Astrocyte (in vitro differentiated cells and primary cell): Measurements from ENCODE around the gene OTUD7B. TPM values are rescaled to one million over a fixed set of nuclear protein-coding genes. Genes with fewer than 3 reads are reported as not detected.

Source experiments
- DNase-seq: peaks from one replicate; pipeline ENCODE4 v3.0.0-alpha.2; 2010; ENCODE audit warnings: low read depth
- FAIRE-seq: peaks from 2 replicates; lab custom pipeline; 2011; peaks lifted over from hg19 to GRCh38; lab: Jason Lieb, UNC
- H2AFZ ChIP-seq: 2 replicates; pipeline ENCODE4 v1.6.0; 2012; ENCODE audit warnings: low read depth, low read length, inconsistent platforms
- H3K27ac ChIP-seq: 2 replicates; pipeline ENCODE4 v1.5.1; 2011; ENCODE audit warnings: low read depth, low read length, inconsistent platforms
- H3K27me3 ChIP-seq: 2 replicates; pipeline ENCODE4 v1.6.0; 2011; ENCODE audit warnings: low read length, inconsistent platforms; ENCODE audit not compliant: insufficient read depth
- H3K36me3 ChIP-seq: 2 replicates; pipeline ENCODE4 v1.5.1; 2011; ENCODE audit warnings: low read length, inconsistent platforms; ENCODE audit not compliant: insufficient read depth
- H3K4me1 ChIP-seq: 2 replicates; pipeline ENCODE4 v1.5.1; 2011; ENCODE audit warnings: low read length, inconsistent platforms; ENCODE audit not compliant: insufficient read depth
- H3K4me2 ChIP-seq: 2 replicates; pipeline ENCODE4 v1.6.0; 2012; ENCODE audit warnings: low read length, inconsistent platforms
- H3K4me3 ChIP-seq: 2 replicates; pipeline ENCODE4 v1.5.1; 2011; ENCODE audit warnings: low read depth, mild to moderate bottlenecking, low read length, inconsistent platforms; ENCODE audit not compliant: insufficient read depth
- H3K79me2 ChIP-seq: 2 replicates; pipeline ENCODE4 v1.6.0; 2012; ENCODE audit warnings: mild to moderate bottlenecking, low read length, inconsistent platforms; ENCODE audit not compliant: insufficient read depth
- H3K9ac ChIP-seq: 2 replicates; pipeline ENCODE4 v1.6.0; 2012; ENCODE audit warnings: mild to moderate bottlenecking, low read length, inconsistent platforms
- H3K9me3 ChIP-seq: 2 replicates; pipeline ENCODE4 v1.5.1; 2012; ENCODE audit warnings: low read depth, mild to moderate bottlenecking, low read length, inconsistent platforms; ENCODE audit not compliant: insufficient read depth
- H4K20me1 ChIP-seq: 2 replicates; pipeline ENCODE4 v1.6.0; 2012; ENCODE audit warnings: low read length, inconsistent platforms; ENCODE audit not compliant: insufficient read depth
- H3K27ac Mint-ChIP-seq: one replicate; pipeline ENCODE4 v1.8.0; 2021; ENCODE audit warnings: mild to moderate bottlenecking, mixed read lengths; ENCODE audit not compliant: unreplicated experiment
- H3K27me3 Mint-ChIP-seq: one replicate; pipeline ENCODE4 v1.8.0; 2021; ENCODE audit warnings: low read depth, mixed read lengths; ENCODE audit not compliant: unreplicated experiment
- H3K36me3 Mint-ChIP-seq: one replicate; pipeline ENCODE4 v1.8.0; 2021; ENCODE audit warnings: low read depth, mixed read lengths; ENCODE audit not compliant: unreplicated experiment
- H3K4me1 Mint-ChIP-seq: one replicate; pipeline ENCODE4 v1.8.0; 2021; ENCODE audit warnings: low read depth, mixed read lengths; ENCODE audit not compliant: unreplicated experiment
- H3K4me3 Mint-ChIP-seq: one replicate; pipeline ENCODE4 v1.8.0; 2021; ENCODE audit warnings: mild to moderate bottlenecking, moderate library complexity, mixed read lengths; ENCODE audit not compliant: unreplicated experiment
- H3K9me3 Mint-ChIP-seq: one replicate; pipeline ENCODE4 v1.8.0; 2021; ENCODE audit warnings: mild to moderate bottlenecking, mixed read lengths; ENCODE audit not compliant: unreplicated experiment
- EZH2 ChIP-seq: IDR thresholded peaks from 2 replicates; pipeline ENCODE4 v1.6.1; 2012; ENCODE audit warnings: mild to moderate bottlenecking, low read length, inconsistent platforms; ENCODE audit not compliant: insufficient read depth
- total RNA-seq: library from RNA; stranded (reverse); gene quantifications from 2 replicates; pipeline ENCODE4 v1.2.1, GENCODE V29; 2021
- TF ChIP-seq, protein P1 (sequence below): IDR thresholded peaks from 2 replicates; pipeline ENCODE4 v1.5.1; 2011; ENCODE audit warnings: low read depth, mild to moderate bottlenecking, inconsistent platforms, low read length, moderate library complexity; ENCODE audit not compliant: insufficient read depth

OTUD7B gene
- total RNA-seq, 1 donor from 2014 or later, result 33.1 TPM

DNA sequence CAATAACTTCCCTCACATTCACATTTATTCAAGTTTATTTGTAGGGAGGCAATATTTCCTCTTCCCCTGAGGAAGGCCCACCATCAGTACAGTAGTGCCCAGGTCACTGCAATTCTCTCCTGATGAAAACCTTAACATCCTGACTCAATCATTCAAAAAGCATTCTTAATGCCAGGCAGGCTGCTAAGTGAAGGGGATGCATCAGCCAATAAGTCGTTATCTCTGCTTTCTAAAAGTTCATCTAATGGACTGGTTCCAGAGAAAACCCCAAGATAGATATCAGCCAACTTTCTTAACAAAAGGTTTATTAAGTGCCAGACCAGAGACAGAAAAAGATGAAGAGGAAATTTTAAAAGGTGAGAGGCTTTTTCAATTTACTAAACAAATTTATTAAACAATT is 17.3 kb downstream of the OTUD7B start:
- Mint-ChIP-seq H3K36me3 (peaks cover 3% of the 10 kb centered on the region), H3K27ac (no peak overlapping the region)
- no peak for FAIRE-seq

DNA sequence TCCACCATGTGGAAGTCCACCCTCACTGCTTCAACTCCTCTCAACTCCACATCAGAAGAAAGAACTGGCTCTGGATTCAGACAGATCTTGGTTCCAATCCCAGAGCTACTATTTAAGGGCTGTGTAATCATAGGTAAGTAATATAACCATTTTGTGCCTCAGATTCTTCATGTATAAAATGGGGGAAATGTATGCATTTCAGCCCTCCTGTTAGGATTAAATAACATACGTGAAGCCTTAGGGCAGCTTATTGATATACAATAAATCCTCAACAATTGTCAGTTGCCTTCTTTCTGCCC is 23.3 kb downstream of the OTUD7B start:
- Histone ChIP-seq H3K27ac (peak overlapping the region; percentile 69), H3K4me2 (peak overlapping the region; percentile 81), H3K36me3 (no peaks in the 10 kb centered on the region), H3K79me2 (peaks cover 93% of the 10 kb centered on the region), H4K20me1 (peaks cover 52% of the 10 kb centered on the region), H3K4me1 (peaks cover 18% of the 10 kb centered on the region), H3K4me3 (no peak overlapping the region), H2AFZ (no peak overlapping the region), H3K9me3 (no peaks in the 10 kb centered on the region), H3K9ac (peak overlapping the region; percentile 59), H3K27me3 (no peaks in the 10 kb centered on the region)
- no peak overlapping the region for H3K4me3 Mint-ChIP-seq
- peak overlapping the region; percentile 95 for H3K27ac Mint-ChIP-seq
- no peak for DNase-seq
- H3K36me3 Mint-ChIP-seq, result peaks cover 3% of the 10 kb centered on the region
- H3K4me1 Mint-ChIP-seq, result peaks cover 58% of the 10 kb centered on the region
- TF ChIP-seq EZH2, result no peak
- no peaks in the 10 kb centered on the region for H3K9me3 Mint-ChIP-seq
- H3K27me3 Mint-ChIP-seq, result no peaks in the 10 kb centered on the region
- FAIRE-seq, result no peak

More for the DNA sequence above, 17.3 kb downstream of the OTUD7B start:
- no peaks in the 10 kb centered on the region for H3K9me3 Mint-ChIP-seq
- Histone ChIP-seq H3K27me3 (no peaks in the 10 kb centered on the region), H3K4me3 (no peak overlapping the region), H2AFZ (no peak overlapping the region), H3K36me3 (no peaks in the 10 kb centered on the region), H3K9me3 (no peaks in the 10 kb centered on the region), H4K20me1 (peaks cover 68% of the 10 kb centered on the region), H3K79me2 (peaks cover 96% of the 10 kb centered on the region), H3K9ac (no peak overlapping the region), H3K4me1 (peaks cover 16% of the 10 kb centered on the region), H3K27ac (no peak overlapping the region), H3K4me2 (no peak overlapping the region)
- no peaks in the 10 kb centered on the region for H3K27me3 Mint-ChIP-seq
- H3K4me3 Mint-ChIP-seq, result no peak overlapping the region
- peaks cover 52% of the 10 kb centered on the region for H3K4me1 Mint-ChIP-seq
- DNase-seq, result no peak
- TF ChIP-seq, protein P1, sequence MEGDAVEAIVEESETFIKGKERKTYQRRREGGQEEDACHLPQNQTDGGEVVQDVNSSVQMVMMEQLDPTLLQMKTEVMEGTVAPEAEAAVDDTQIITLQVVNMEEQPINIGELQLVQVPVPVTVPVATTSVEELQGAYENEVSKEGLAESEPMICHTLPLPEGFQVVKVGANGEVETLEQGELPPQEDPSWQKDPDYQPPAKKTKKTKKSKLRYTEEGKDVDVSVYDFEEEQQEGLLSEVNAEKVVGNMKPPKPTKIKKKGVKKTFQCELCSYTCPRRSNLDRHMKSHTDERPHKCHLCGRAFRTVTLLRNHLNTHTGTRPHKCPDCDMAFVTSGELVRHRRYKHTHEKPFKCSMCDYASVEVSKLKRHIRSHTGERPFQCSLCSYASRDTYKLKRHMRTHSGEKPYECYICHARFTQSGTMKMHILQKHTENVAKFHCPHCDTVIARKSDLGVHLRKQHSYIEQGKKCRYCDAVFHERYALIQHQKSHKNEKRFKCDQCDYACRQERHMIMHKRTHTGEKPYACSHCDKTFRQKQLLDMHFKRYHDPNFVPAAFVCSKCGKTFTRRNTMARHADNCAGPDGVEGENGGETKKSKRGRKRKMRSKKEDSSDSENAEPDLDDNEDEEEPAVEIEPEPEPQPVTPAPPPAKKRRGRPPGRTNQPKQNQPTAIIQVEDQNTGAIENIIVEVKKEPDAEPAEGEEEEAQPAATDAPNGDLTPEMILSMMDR, result no peak
- no peak for TF ChIP-seq EZH2

DNA sequence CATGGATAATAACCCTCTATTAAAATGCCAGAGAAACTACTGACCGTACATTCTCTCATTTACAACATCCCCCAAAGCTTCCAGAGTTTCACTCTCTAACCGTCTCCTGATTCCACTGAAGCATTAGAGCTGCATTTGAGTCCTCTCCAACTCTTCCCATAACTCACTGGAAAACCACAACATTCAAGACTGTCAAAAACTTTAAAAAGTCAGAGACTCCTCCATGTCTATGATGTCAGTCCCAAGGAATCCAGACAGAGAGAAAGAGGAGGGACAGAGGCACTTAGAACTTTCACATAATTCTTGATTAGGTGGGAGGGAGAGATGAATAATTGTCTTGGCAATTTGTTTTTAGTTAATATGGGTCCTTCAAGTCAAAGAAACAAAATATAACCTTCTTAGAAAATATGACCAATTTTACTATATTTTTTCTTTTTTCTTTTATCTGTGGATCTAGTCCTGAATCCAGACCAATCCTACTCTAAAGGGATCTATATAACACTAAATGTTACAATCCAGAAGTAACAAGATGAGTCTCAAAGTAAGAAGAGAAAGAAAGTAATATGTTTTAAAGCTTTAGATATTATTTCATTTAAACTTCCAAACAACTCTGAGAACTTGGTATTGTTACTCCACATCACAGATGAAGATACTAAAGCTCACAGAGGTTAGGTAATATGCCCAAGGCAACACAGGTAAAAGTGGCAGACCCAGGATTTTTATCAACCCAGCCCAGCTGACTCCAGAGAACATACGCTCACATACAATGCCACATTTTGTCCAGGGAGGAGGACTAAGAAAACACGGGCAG is 23.8 kb downstream of the OTUD7B start:
- Histone ChIP-seq H2AFZ (no peak overlapping the region), H3K36me3 (no peaks in the 10 kb centered on the region), H3K27ac (peak overlapping the region; percentile 69), H4K20me1 (peaks cover 47% of the 10 kb centered on the region), H3K9me3 (no peaks in the 10 kb centered on the region), H3K4me3 (peak overlapping the region; percentile 39), H3K9ac (peak overlapping the region; percentile 59), H3K4me2 (peak overlapping the region; percentile 81), H3K79me2 (peaks cover 90% of the 10 kb centered on the region), H3K27me3 (no peaks in the 10 kb centered on the region), H3K4me1 (peaks cover 18% of the 10 kb centered on the region)
- TF ChIP-seq, protein P1, result no peak
- no peak for TF ChIP-seq EZH2
- H3K27ac Mint-ChIP-seq, result peak overlapping the region; percentile 95
- peak; percentile 87 for FAIRE-seq
- peaks cover 3% of the 10 kb centered on the region for H3K36me3 Mint-ChIP-seq
- H3K4me3 Mint-ChIP-seq, result peak overlapping the region; percentile 55
- peak; percentile 94 for DNase-seq
- H3K9me3 Mint-ChIP-seq, result no peaks in the 10 kb centered on the region
- peaks cover 58% of the 10 kb centered on the region for H3K4me1 Mint-ChIP-seq
- no peaks in the 10 kb centered on the region for H3K27me3 Mint-ChIP-seq
